Measurements from ENCODE around the gene STXBP6. TPM values are rescaled to one million over a fixed set of nuclear protein-coding genes. Genes with fewer than 3 reads are reported as not detected.
A peak's percentile ranks its signal among the peaks of the same experiment; 100 is the strongest.

STXBP6 gene
- total RNA-seq, 2 donors from 2014 or later: 20.1 to 28.3 TPM

GRCh38 chr14:24894583-24895242 is 155.2 kb downstream of the STXBP6 start:
- H3K4me3 ChIP-seq: no peak overlapping the region
- DNase-seq: no peak
- peaks cover 42% of the 10 kb centered on the region for H3K4me1 ChIP-seq
- WGBS, 2 donors: 11 to 13% methylated on average over 5 of the region's 5 CpGs
- no peaks in the 10 kb centered on the region for H3K27me3 ChIP-seq
- no peaks in the 10 kb centered on the region for H3K36me3 ChIP-seq (replicated peaks in 1 of 2; ENCODE audit: insufficient read depth in 1 of 2, low read depth in 2 of 2)
- no peaks in the 10 kb centered on the region for H3K9me3 ChIP-seq
- peak overlapping the region in 2 of 4 donors; percentile 24 to 41 for H3K27ac ChIP-seq
- intact Hi-C loops (cut with DNase I): no loop called here
- ATAC-seq: peak; percentile 31
- TF ChIP-seq POLR2A (IDR thresholded peaks at IDR 0.05): no peak
- TF ChIP-seq, protein P1, sequence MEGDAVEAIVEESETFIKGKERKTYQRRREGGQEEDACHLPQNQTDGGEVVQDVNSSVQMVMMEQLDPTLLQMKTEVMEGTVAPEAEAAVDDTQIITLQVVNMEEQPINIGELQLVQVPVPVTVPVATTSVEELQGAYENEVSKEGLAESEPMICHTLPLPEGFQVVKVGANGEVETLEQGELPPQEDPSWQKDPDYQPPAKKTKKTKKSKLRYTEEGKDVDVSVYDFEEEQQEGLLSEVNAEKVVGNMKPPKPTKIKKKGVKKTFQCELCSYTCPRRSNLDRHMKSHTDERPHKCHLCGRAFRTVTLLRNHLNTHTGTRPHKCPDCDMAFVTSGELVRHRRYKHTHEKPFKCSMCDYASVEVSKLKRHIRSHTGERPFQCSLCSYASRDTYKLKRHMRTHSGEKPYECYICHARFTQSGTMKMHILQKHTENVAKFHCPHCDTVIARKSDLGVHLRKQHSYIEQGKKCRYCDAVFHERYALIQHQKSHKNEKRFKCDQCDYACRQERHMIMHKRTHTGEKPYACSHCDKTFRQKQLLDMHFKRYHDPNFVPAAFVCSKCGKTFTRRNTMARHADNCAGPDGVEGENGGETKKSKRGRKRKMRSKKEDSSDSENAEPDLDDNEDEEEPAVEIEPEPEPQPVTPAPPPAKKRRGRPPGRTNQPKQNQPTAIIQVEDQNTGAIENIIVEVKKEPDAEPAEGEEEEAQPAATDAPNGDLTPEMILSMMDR (IDR thresholded peaks at IDR 0.05): no peak

DNA sequence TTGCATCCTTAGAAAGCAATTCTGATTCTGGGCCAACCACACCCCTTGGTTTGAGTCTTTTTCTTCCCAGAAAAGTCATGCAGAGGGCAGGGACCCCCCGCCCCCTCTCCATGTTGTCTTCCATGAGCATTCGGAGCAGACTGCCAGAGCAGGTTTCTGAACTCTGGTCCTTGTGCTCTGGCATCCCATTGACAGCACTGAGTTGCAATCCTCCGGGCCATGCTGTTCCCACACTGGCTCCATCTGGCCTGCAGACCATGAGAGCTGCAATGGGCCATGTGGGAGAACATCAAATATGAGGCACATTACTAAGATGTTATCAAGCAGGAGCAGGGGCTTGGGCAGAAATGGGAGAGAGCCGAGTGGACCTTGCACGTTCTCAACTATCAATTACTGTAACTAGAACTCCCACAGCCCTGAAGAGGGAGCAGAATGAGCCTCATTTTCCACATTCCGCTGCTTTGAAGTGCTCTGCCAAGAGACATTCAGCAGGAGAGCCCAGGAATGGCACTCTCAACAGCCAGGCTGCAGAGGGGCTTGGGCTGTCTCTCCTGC is 157.4 kb downstream of the STXBP6 start:
- no peaks in the 10 kb centered on the region for H3K9me3 ChIP-seq
- 56 to 67% methylated on average over 6 of the region's 6 CpGs for WGBS, 2 donors
- peaks cover 46% of the 10 kb centered on the region for H3K4me1 ChIP-seq
- TF ChIP-seq, protein P1 (IDR thresholded peaks at IDR 0.05): no peak
- no peak for TF ChIP-seq POLR2A (IDR thresholded peaks at IDR 0.05)
- H3K27ac ChIP-seq: no peak overlapping the region
- H3K27me3 ChIP-seq: no peaks in the 10 kb centered on the region
- no peak overlapping the region for H3K4me3 ChIP-seq
- H3K36me3 ChIP-seq (replicated peaks in 1 of 2; ENCODE audit: insufficient read depth in 1 of 2, low read depth in 2 of 2): no peaks in the 10 kb centered on the region
- ATAC-seq (no peak), DNase-seq (no peak)
- intact Hi-C loops (cut with DNase I): no loop called here

GRCh38 chr14:24891987-24892496 is 157.9 kb downstream of the STXBP6 start:
- Histone ChIP-seq H3K27me3 (no peaks in the 10 kb centered on the region), H3K4me3 (no peak overlapping the region), H3K4me1 (peaks cover 46% of the 10 kb centered on the region), H3K36me3 (replicated peaks in 1 of 2; ENCODE audit: insufficient read depth in 1 of 2, low read depth in 2 of 2) (no peaks in the 10 kb centered on the region), H3K9me3 (no peaks in the 10 kb centered on the region), H3K27ac (no peak overlapping the region)
- ATAC-seq: no peak
- no peak for DNase-seq
- intact Hi-C loops (cut with DNase I): no loop called here
- 93% methylated on average over 1 of the region's 1 CpG for WGBS, 2 donors
- TF ChIP-seq, protein P1 (IDR thresholded peaks at IDR 0.05): no peak
- no peak for TF ChIP-seq POLR2A (IDR thresholded peaks at IDR 0.05)

DNA sequence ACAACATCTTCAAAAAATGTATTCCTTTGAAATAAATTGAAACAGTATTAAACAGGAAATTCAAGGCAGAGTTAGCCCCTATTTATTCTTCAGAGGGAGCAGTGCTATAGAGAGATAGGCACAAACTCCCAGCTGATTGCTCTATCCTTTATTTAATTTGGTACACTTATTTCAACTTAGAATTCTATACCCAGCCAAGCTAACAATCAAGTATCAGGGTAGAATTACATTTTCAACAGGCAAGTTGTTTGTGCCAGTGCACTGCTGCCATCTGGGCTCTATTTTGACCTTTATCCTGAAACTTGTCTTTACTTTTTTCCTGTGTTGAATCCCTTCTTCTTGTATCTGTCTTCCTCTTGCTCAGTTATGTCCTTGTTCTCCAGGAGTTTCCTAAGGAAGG is 159.2 kb downstream of the STXBP6 start:
- intact Hi-C loops (cut with DNase I): no loop called here
- DNase-seq (no peak), ATAC-seq (no peak)
- Histone ChIP-seq H3K27ac (no peak overlapping the region), H3K9me3 (no peaks in the 10 kb centered on the region), H3K36me3 (replicated peaks in 1 of 2; ENCODE audit: insufficient read depth in 1 of 2, low read depth in 2 of 2) (no peaks in the 10 kb centered on the region), H3K4me1 (peaks cover 40% of the 10 kb centered on the region), H3K4me3 (no peak overlapping the region), H3K27me3 (no peaks in the 10 kb centered on the region)
- no peak for TF ChIP-seq POLR2A (IDR thresholded peaks at IDR 0.05)
- TF ChIP-seq, protein P1 (IDR thresholded peaks at IDR 0.05): no peak

GRCh38 chr14:24889843-24890242 is 160.1 kb downstream of the STXBP6 start:
- no peak for ATAC-seq

More at GRCh38 chr14:24889843-24890242, 160.1 kb downstream of the STXBP6 start:
- no peaks in the 10 kb centered on the region for H3K9me3 ChIP-seq
- no peaks in the 10 kb centered on the region for H3K36me3 ChIP-seq (replicated peaks in 1 of 2; ENCODE audit: insufficient read depth in 1 of 2, low read depth in 2 of 2)
- no peak overlapping the region for H3K4me3 ChIP-seq
- peaks cover 37% of the 10 kb centered on the region for H3K4me1 ChIP-seq
- intact Hi-C loops (cut with DNase I): no loop called here
- no peaks in the 10 kb centered on the region for H3K27me3 ChIP-seq
- no peak for TF ChIP-seq POLR2A (IDR thresholded peaks at IDR 0.05)
- TF ChIP-seq, protein P1 (IDR thresholded peaks at IDR 0.05): no peak
- no peak overlapping the region for H3K27ac ChIP-seq
- DNase-seq: no peak

All from body of pancreas (tissue), 4 donors.